Measurements from ENCODE around the gene PLPP7.
"Not testable (repeated sequence)": the region's sequence is repeated elsewhere in the genome, so short reads cannot be mapped to it uniquely, and the experiment has no call there.

PLPP7 gene

DNA sequence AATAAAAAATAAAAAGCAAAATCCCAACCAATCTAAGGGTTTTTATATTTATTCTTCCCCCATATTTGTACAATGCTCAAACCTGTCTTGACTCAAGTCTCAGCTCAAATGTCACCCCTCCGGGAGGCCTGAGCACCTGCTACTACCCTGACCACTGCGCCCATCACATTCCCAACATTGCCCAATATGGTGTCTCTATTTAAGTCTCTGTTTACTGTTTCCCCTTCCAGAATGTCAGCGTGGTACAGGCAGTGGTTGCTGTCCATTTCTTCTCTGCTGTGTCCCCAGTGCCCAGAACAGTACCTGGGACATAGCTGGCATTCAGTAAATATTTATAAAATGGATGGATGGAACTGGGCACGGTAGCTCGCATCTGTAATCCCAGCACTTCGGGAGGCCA lies 57.0 kb downstream of the PLPP7 start:
- TF ChIP-seq, protein P1, sequence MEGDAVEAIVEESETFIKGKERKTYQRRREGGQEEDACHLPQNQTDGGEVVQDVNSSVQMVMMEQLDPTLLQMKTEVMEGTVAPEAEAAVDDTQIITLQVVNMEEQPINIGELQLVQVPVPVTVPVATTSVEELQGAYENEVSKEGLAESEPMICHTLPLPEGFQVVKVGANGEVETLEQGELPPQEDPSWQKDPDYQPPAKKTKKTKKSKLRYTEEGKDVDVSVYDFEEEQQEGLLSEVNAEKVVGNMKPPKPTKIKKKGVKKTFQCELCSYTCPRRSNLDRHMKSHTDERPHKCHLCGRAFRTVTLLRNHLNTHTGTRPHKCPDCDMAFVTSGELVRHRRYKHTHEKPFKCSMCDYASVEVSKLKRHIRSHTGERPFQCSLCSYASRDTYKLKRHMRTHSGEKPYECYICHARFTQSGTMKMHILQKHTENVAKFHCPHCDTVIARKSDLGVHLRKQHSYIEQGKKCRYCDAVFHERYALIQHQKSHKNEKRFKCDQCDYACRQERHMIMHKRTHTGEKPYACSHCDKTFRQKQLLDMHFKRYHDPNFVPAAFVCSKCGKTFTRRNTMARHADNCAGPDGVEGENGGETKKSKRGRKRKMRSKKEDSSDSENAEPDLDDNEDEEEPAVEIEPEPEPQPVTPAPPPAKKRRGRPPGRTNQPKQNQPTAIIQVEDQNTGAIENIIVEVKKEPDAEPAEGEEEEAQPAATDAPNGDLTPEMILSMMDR (IDR thresholded peaks at IDR 0.05) = no peak
- H3K27ac ChIP-seq = no peak overlapping the region
- H3K27me3 ChIP-seq = no peaks in the 10 kb centered on the region
- peaks cover 8 to 9% of the 10 kb centered on the region in 2 experiments for H3K4me1 ChIP-seq (ENCODE audit: control insufficient read depth in 1 of 2, insufficient read depth in 1 of 2, low read depth in 1 of 2, low read length in 1 of 2)
- H3K36me3 ChIP-seq = no peaks in the 10 kb centered on the region
- no peaks in the 10 kb centered on the region for H3K9me3 ChIP-seq
- H3K4me3 ChIP-seq (ENCODE audit: low read depth in 1 of 2, low read length in 1 of 2) = no peak overlapping the region

DNA sequence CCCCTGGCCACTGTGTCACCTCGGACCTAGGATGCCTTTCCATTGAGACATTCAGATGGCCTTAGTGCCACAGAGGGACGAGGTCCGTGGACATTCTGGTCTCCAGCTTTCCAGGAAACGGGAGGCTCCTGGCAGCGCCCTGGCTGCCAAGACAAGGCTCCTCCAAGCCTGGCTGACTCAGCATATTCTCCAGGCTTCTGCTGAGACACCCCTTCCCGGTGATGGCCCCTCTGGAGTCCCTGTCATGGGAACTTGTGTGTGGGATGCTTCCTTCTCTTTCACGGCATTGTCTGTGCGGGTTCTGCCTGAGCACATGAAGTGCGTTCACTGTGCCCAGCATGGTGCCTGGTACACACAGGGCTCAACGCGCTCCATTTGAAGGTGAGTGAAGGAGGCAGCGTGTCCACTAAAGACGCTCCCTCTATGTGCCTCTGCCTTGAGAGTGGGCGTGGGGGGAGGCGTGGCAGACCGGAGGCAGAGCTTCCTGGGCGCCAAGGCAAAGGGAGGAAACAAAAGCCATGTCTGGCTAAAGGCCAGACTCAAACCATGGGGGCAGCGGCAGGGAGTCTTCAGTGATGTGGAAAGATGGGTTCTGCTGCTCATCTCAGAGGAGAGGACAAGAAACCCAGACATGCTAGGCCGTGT lies 58.0 kb downstream of the PLPP7 start:
- Histone ChIP-seq H3K27me3 (no peaks in the 10 kb centered on the region), H3K9me3 (no peaks in the 10 kb centered on the region), H3K4me1 (ENCODE audit: control insufficient read depth in 1 of 2, insufficient read depth in 1 of 2, low read depth in 1 of 2, low read length in 1 of 2) (peaks cover 8 to 9% of the 10 kb centered on the region in 2 experiments), H3K4me3 (ENCODE audit: low read depth in 1 of 2, low read length in 1 of 2) (no peak overlapping the region), H3K36me3 (no peaks in the 10 kb centered on the region), H3K27ac (no peak overlapping the region)
- TF ChIP-seq, protein P1 (IDR thresholded peaks at IDR 0.05) = no peak

DNA sequence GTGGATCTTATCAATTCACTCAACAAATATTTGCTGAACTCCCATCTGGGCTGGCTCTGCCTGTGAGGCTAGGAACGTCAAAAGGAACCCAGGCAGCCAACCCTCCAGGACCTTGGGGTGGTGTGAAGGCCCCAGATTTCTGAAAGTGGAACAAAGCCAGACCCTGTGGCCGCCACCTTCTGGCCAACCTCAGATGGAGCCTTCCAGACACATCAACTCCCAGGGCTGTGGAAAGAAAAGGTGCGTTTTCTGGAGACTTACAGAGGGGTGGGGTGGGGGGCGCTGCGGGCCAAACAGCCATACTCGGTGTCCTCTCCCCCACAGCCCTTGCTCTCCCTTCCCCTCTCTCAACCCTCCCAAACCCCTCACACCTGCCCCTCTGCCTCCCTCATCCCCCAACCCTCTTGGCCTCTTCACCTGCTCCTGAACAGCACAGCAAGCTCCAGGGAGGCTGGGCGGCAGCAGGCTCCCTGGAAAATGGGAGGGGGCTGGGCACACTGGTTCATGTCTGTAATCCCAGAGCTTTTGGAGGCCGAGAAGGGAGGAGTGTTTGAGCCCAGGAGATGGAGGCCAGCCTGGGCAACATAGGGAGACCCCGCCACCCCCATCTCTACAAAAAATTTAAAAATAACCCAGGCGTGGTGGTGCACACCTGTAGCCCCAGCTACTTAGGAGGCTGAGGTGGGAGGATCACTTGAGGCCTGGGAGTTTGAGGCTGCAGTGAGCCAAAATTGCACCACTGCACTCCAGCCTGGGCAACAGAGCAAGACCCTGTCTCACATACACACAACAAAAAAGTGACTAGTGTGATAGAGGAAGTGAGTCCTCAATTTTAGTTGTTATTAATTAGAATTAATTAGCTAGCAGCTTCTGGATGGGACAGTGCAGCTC lies 59.4 kb downstream of the PLPP7 start:
- TF ChIP-seq, protein P1 (IDR thresholded peaks at IDR 0.05) = no peak
- Histone ChIP-seq H3K4me3 (ENCODE audit: low read depth in 1 of 2, low read length in 1 of 2) (no peak overlapping the region), H3K4me1 (ENCODE audit: control insufficient read depth in 1 of 2, insufficient read depth in 1 of 2, low read depth in 1 of 2, low read length in 1 of 2) (peaks cover 8 to 9% of the 10 kb centered on the region in 2 experiments), H3K27me3 (no peaks in the 10 kb centered on the region), H3K9me3 (no peaks in the 10 kb centered on the region), H3K27ac (no peak overlapping the region), H3K36me3 (no peaks in the 10 kb centered on the region)

DNA sequence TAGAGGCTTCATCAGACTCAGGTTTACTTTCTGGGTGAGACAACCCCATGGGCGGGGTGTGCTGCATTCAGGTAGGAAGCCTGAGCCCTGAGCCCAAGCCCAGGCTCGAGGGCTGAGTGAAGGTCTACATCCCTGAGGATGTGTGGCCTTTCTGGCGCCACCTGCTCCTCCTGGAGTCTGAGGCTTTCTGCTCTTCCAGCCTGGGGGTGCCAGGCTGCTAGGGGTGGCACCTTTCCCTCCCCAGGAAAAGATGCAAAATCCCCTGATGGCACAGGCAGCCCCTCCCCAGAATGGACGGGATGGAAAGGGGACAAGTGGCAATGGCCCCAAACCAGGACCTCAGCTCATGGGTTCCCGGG lies 60.0 kb downstream of the PLPP7 start:
- Histone ChIP-seq H3K9me3 (no peaks in the 10 kb centered on the region), H3K4me3 (ENCODE audit: low read depth in 1 of 2, low read length in 1 of 2) (peak overlapping the region in 1 of 2 experiments; percentile 28), H3K36me3 (no peaks in the 10 kb centered on the region), H3K27me3 (no peaks in the 10 kb centered on the region), H3K27ac (no peak overlapping the region), H3K4me1 (ENCODE audit: control insufficient read depth in 1 of 2, insufficient read depth in 1 of 2, low read depth in 1 of 2, low read length in 1 of 2) (peaks cover 8 to 9% of the 10 kb centered on the region in 2 experiments)
- TF ChIP-seq, protein P1 (IDR thresholded peaks at IDR 0.05) = no peak

DNA sequence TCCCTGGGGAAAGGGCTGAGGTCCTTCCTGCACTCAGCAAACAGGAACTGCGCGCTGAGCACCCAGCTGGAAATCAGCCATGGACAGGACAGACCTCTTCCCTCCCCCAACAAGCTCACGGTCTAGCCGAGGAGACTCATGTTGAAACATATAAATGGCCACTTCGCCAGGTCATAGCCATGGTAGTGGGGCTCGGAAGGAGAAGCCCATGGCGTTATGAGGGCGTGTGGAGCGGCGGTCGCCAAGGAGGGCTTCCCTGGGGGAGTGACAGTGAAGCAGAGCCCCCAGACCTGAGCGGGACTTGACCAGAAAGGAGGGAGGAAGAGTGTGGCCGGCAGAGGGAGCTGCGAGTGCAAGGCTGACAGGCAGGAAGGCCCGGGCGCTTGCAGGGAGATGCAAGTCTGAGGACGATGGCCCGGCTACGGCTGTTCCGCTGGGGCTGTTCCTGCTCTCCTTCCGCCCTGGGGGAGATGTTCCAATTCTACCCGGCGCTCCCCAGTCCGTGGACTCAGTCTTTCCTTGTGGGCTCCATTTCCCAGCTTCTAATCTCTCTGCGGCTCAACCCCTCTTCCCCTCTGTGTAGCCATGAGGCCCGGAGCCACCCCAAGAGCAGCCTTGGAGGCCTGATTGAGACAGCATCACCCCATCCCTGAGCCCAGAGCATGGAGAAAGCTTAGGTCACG lies 60.5 kb downstream of the PLPP7 start:
- H3K4me3 ChIP-seq (ENCODE audit: low read depth in 1 of 2, low read length in 1 of 2) = peak overlapping the region in 1 of 2 experiments; percentile 28

DNA sequence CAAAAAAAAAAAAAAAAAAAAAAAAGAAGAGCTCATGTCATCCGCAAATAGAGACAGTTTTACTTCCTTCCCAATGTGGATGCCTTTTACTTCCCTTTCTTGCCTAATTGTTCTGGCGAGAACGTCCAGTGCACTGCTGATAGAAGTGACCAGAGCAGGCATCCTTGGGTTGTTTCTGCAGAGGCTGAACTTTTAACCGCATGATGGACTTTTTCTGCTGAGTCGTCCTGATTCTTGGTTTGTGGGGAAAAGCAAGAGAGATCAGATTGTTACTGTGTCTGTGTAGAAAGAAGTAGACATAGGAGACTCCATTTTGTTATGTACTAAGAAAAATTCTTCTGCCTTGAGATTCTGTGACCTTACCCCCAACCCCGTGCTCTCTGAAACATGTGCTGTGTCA lies 67.0 kb downstream of the PLPP7 start:
- not testable (repeated sequence) for H3K27ac ChIP-seq; H3K27me3 ChIP-seq; H3K4me3 ChIP-seq (ENCODE audit: low read depth in 1 of 2, low read length in 1 of 2); H3K36me3 ChIP-seq; H3K9me3 ChIP-seq; H3K4me1 ChIP-seq (ENCODE audit: control insufficient read depth in 1 of 2, insufficient read depth in 1 of 2, low read depth in 1 of 2, low read length in 1 of 2)

More for the DNA sequence above, 60.5 kb downstream of the PLPP7 start:
- Histone ChIP-seq H3K27ac (no peak overlapping the region), H3K27me3 (no peaks in the 10 kb centered on the region), H3K4me1 (ENCODE audit: control insufficient read depth in 1 of 2, insufficient read depth in 1 of 2, low read depth in 1 of 2, low read length in 1 of 2) (peaks cover 8 to 9% of the 10 kb centered on the region in 2 experiments), H3K36me3 (no peaks in the 10 kb centered on the region), H3K9me3 (no peaks in the 10 kb centered on the region)
- TF ChIP-seq, protein P1 (IDR thresholded peaks at IDR 0.05) = no peak

Measured in neutrophil (primary cell).